GM13977 (cell line): ENCODE results near the gene ZNF574.

Source experiments
- DNase-seq: peaks from one replicate; pipeline ENCODE4 v3.0.0; 2012; ENCODE audit warnings: low spot score
- in situ Hi-C: fragments of 300-500 bp; cut with MboI; formaldehyde crosslinking; loops from one replicate; pipeline ENCODE4 v1.12.0; 2022; ENCODE audit warnings: low sequenced_read_pairs, low pct_unique_long_range_greater_than_20kb, mixed read lengths, inconsistent platforms; ENCODE audit not compliant: unreplicated experiment
- TF ChIP-seq, protein P1 (sequence below): IDR thresholded peaks from 2 replicates; pipeline ENCODE4 v1.5.1; 2012; ENCODE audit warnings: mild to moderate bottlenecking, control low read depth; ENCODE audit not compliant: insufficient read depth; ENCODE audit errors: extremely low read depth, missing control alignments

The ZNF574 gene

DNA sequence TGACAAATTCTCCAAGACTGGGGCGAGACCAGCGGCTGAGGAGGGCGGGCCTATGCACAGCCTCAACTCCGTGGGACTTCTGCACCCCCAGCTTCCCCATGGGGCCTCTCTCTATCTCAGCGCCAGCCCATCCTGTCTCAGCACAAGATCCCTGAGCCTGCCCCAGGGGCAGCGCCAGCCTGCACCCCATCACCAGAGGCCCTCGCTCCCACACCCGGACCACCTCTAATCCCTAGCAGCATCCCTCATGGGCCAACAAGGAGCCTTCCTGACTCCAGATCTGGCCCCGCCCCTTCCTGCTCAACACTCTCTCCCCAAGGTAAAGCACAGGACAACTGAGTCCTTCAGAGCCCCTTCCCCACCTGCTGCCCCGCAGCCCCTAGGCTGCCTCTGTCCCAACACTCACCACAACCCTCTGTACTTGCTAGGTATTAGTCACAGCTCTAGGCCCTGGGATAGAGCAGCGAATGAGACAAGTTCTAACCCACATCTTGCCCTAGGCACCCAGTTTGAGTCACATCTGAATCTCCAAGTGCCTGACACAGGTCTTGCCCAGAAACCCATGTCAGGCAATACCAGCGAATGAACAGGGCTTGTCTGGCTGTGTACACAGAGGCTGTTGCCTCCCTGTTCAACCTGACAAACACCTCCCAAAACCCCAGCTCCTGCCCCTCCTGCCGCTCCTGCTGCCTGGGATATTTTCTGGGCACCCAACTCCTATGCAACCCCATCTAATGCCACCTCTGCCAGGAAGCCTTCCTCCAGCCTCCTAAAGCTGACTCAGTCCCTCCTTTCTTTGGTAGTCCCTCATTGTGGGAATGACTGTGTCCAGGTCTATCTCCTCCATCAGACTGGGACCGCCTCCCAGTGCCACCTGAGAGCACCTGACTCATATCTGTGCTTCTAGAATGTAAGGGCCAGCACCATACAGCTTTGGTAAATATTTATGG is 24.5 kb upstream of the ZNF574 start:
- no peak for DNase-seq
- TF ChIP-seq, protein P1, sequence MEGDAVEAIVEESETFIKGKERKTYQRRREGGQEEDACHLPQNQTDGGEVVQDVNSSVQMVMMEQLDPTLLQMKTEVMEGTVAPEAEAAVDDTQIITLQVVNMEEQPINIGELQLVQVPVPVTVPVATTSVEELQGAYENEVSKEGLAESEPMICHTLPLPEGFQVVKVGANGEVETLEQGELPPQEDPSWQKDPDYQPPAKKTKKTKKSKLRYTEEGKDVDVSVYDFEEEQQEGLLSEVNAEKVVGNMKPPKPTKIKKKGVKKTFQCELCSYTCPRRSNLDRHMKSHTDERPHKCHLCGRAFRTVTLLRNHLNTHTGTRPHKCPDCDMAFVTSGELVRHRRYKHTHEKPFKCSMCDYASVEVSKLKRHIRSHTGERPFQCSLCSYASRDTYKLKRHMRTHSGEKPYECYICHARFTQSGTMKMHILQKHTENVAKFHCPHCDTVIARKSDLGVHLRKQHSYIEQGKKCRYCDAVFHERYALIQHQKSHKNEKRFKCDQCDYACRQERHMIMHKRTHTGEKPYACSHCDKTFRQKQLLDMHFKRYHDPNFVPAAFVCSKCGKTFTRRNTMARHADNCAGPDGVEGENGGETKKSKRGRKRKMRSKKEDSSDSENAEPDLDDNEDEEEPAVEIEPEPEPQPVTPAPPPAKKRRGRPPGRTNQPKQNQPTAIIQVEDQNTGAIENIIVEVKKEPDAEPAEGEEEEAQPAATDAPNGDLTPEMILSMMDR: no peak
- in situ Hi-C loops: no loop called here

DNA sequence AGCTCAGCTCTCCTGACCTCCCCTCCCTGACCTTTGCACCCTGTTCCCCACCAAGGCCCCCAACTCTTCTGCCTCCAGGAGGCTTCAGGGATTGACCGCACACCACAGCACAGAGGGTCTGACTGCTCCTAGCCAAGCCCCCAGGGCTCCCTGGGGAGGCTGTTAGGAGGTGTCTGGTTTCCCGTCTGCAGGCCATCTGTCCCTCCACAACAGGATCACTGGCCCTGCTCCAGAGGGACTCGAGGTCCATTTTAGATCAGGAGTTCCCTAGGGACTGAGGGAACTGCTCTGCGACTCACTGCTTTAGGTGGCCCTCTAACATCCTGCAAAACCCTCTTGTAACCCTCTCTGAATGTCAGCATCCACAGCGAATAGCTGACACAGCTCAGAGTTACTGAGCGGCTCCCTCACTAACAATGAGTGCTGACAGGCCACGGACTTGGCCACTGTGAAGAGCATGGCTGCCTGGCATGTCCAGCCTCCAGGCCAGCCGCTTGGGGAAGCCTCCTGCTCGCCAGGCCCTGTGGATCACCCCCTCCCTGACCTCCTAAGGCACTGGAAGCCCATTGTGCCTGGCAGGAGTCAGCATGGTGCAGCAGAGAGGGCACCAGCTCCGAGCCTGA is 23.6 kb upstream of the ZNF574 start:
- in situ Hi-C loops: no loop called here
- TF ChIP-seq, protein P1: no peak
- no peak for DNase-seq

DNA sequence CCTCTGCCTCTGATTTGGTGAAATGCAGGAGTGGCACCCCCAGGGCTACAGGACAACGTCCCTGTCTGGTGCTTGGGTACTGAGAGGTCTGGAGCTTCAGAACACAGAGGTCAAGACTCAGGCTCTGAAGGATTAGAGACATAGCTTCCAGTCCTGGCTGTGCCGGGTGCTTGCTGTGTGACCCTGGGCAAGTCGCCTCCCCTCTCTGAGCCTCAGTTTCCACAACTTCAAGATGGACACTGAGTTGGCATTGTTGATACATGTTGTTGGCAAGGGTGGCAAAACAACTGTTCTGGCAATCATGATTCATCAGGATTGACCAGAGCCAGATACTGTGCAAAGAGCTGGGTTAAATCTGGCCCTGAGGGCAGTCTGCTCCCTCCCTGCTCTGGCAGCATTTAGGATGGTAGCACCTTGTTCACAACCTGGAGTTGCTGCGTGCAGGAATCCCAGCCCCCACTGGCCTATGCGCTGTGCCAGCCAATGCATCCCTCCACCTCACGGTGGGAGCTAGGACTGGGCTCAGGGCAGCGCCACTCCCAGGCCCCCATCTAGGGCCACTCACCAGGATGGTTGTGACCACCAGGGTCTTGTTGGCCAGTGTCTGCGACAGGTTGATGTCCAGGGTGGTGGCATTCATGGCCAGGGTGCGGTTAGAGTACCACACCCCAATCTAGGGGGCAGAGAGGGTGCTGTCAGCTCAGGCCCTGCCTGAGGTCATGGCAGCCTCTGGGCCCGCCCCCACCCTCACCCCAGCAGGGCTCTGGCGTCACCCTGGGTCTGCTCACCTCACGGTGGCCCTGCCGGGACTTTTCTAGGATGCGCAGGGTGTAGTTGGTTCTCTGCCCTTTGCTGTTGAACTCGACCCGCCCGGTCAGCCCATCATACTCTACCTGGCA is 22.7 kb upstream of the ZNF574 start:
- DNase-seq: no peak
- TF ChIP-seq, protein P1: no peak
- in situ Hi-C loops: no loop called here

GRCh38 chr19:42054205-42054604 is 21.8 kb upstream of the ZNF574 start:
- in situ Hi-C loops: no loop called here
- no peak for DNase-seq
- TF ChIP-seq, protein P1: no peak

GRCh38 chr19:42057846-42058245 is 18.1 kb upstream of the ZNF574 start:
- TF ChIP-seq, protein P1: no peak
- no peak for DNase-seq
- in situ Hi-C loops: no loop called here

- TF ChIP-seq, protein P1: no peak
- in situ Hi-C loops: no loop called here
- DNase-seq: no peak
Measured at GRCh38 chr19:42059196-42059595, 16.8 kb upstream of the ZNF574 start.
